ENCODE results near the gene YPEL2.

The YPEL2 gene

GRCh38 chr17:59331929-59332748 is 684 bp downstream of the YPEL2 start:
- TF ChIP-seq CTCF (IDR thresholded peaks at IDR 0.05; ENCODE audit: low read depth, low read length), result no peak
- peak overlapping the region; percentile 78 for H3K4me3 ChIP-seq (ENCODE audit: low read depth, low read length)

DNA sequence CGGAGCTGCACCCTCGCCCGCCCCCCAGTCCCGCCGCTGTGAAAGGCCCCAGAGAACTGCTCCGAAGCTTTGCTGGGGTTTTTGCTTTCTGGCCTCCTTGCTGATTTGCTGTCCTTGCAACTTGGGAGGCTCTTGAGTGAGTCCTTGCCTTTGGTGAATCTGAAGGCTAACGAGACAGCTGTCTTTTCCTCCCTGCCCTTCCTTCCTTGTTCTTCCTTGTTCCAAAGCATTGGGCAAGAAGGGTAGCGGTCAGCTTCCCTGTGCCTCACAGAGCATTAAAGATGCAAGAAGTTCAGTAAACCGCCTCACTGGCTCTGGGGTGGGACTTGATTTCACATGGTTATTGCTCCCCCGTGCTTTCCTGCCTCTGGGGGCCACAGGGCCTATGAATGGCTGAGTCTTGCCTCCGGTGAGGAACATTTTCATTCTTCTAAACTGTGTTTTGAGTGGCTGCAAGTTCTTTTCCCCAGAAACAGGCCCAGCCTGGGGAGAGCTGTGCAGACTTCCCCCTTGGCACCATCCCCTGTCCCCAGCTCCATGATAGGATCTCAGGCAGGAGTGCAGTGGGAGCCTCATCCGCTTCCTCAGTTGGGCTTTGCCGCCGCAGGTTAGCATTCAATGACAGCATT is 1.4 kb downstream of the YPEL2 start:
- no peak for TF ChIP-seq CTCF (IDR thresholded peaks at IDR 0.05; ENCODE audit: low read depth, low read length)
- H3K4me3 ChIP-seq (ENCODE audit: low read depth, low read length), result peak overlapping the region; percentile 78

- no peak for TF ChIP-seq CTCF (IDR thresholded peaks at IDR 0.05; ENCODE audit: low read depth, low read length)
Measured at GRCh38 chr17:59333836-59334235, 2.4 kb downstream of the YPEL2 start.

DNA sequence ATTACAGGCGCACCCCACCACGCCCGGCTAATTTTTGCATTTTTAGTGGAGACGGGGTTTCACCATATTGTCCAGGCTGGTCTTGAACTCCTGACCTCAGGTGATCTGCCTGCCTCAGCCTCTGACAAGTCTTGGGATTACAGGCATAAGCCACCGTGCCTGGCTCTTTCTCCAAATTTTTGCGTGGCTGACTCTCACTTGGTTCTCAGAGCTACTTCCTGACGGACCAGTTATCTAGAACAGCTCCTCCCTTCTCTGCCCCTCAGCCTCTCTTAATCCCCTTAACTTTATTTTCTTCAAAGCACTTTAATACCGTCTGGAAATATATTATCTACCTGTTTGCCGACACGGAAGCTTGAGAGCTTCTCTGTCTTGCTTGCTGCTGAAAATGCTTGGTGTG is 4.2 kb downstream of the YPEL2 start:
- H3K4me3 ChIP-seq (ENCODE audit: low read depth, low read length), result no peak overlapping the region
- TF ChIP-seq CTCF (IDR thresholded peaks at IDR 0.05; ENCODE audit: low read depth, low read length), result no peak

More at GRCh38 chr17:59333836-59334235, 2.4 kb downstream of the YPEL2 start:
- no peak overlapping the region for H3K4me3 ChIP-seq (ENCODE audit: low read depth, low read length)

DNA sequence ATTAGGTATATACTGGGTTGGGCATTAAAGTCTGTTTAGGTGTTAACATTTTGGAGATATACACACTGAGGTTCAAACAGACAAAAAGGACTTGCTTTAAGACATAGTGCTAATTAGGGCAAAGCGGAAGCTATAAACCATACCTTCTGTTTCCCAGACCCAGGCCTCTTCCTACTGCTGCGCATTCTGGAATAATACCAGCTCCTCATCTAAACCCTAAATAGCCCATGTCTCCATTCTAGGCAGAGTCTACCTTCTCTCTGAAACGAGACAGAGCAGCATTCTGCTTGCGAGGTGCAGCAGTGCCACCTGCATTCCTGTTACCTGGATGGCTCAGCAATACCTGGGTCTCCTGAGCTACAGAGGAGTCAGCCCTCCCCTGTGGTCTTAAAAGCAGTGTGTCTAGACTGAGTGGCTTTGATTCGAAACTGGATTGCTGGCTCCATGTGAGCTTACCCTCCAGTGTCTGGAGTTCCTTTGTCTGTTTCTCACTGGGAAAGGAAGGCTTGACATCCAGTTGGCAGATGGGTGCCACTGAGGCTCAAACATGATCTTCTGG is 6.4 kb downstream of the YPEL2 start:
- no peak for TF ChIP-seq CTCF (IDR thresholded peaks at IDR 0.05; ENCODE audit: low read depth, low read length)
- H3K4me3 ChIP-seq (ENCODE audit: low read depth, low read length), result no peak overlapping the region

DNA sequence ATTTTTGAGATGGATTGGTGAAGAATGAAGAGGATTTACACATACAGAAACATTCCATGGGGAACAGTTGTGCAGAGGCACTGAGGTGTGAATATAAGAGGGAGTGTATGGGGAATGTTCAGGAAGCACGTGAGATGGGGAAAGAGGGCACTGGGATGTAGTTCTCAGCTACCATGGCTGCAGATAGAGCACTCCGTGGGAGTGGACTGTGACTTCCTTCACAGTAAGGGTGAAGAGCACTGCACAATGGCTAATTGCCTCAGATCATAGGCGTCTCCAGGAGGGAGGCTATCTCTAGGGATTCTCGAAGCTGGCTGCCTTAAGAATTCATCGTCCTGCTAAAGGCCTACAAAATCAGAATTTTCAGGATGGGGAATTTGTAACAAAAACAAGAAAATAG is 7.0 kb downstream of the YPEL2 start:
- no peak overlapping the region for H3K4me3 ChIP-seq (ENCODE audit: low read depth, low read length)
- TF ChIP-seq CTCF (IDR thresholded peaks at IDR 0.05; ENCODE audit: low read depth, low read length), result no peak

DNA sequence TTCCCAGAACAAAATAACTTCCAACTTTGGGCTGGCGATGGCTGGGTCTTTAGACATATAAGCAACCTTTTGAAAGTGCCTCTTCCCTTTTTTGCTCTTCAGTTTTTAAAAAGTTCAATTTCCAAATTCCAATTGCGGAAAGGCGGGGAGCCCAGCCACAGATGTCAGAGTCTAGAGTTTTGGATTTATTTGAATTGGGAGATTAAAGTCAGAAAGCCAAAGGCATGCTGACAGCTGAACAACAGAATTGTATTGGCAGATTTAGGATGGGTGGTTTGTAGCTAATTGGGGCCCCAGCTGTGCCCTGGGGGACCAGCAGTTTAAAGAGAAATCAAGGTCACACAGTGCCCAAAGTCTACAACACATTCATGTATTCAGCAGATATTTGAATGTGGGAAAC is 10.5 kb downstream of the YPEL2 start:
- no peak for TF ChIP-seq CTCF (IDR thresholded peaks at IDR 0.05; ENCODE audit: low read depth, low read length)

More for the DNA sequence above, 10.5 kb downstream of the YPEL2 start:
- H3K4me3 ChIP-seq (ENCODE audit: low read depth, low read length), result no peak overlapping the region
